ENCODE measurements around the gene STXBP6.

GRCh38 chr14:24991821-24992220 lies 58.1 kb downstream of the STXBP6 start:
- no peak for TF ChIP-seq CTCF (CRISPR knock-in tag; IDR thresholded peaks at IDR 0.05)
- no peak for TF ChIP-seq ZNF281 (CRISPR knock-in tag; IDR thresholded peaks at IDR 0.05; ENCODE audit: borderline replicate concordance)
- TF ChIP-seq ZSCAN12 (CRISPR knock-in tag; IDR thresholded peaks at IDR 0.05) = no peak
- TF ChIP-seq FOXK2 (IDR thresholded peaks at IDR 0.05) = no peak
- no peak for TF ChIP-seq ZBTB4 (CRISPR knock-in tag; IDR thresholded peaks at IDR 0.05; ENCODE audit: borderline replicate concordance)
- no peak for TF ChIP-seq MAX (IDR thresholded peaks at IDR 0.05)
- no peak for TF ChIP-seq THAP8 (CRISPR knock-in tag; IDR thresholded peaks at IDR 0.05; ENCODE audit: borderline replicate concordance)
- TF ChIP-seq ZNF713 (CRISPR knock-in tag; IDR thresholded peaks at IDR 0.05) = no peak

All from HepG2 (cell line).